Measurements from ENCODE around the gene LIN9.

- TF ChIP-seq CTCF (IDR thresholded peaks at IDR 0.05) (no peak), POLR2A (IDR thresholded peaks at IDR 0.05) (no peak)
Measured at GRCh38 chr1:226302731-226303130, 6.2 kb downstream of the LIN9 start.

Data from upper lobe of left lung (tissue), 4 donors.